ENCODE results near the gene DDX54. TPM values are rescaled to one million over a fixed set of nuclear protein-coding genes. Genes with fewer than 3 reads are reported as not detected.

DDX54 gene
- total and polyA plus RNA-seq, 4 donors: 17.9 to 75.3 (median 51.9) TPM

DNA sequence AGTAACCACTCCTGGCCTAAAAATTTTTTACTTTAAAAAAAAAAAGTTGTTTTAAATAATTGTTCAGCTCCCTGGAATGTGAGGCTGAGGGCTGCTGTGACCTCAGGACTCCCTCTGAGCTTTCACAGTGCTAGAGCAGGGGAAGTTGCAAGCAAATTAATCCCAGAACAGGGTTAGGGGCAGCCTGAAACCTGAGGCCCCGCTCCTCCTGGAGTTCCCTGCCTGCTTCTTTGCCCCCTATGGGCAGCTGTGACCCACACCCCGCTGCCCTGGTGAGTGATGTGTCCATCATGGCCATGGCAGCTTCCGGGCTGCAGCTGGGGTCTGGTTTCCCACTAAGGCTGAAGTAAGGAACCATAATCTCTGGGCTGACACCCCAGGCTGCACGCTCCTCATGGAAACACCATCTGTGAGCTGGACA lies 9.7 kb upstream of the DDX54 start:
- ATAC-seq (ENCODE audit: insufficient read depth, low FRiP score) (no peak), DNase-seq (no peak)
- Histone ChIP-seq H3K4me1 (ENCODE audit: control insufficient read depth in 5 of 5, insufficient read depth in 5 of 5, low read length in 5 of 5) (peaks cover 0 to 7% (median 0%) of the 10 kb centered on the region in 5 donors), H3K9ac (ENCODE audit: insufficient read depth in 1 of 2, low read length in 2 of 2) (no peak overlapping the region), H3K9me3 (ENCODE audit: control insufficient read depth in 4 of 4, insufficient read depth in 3 of 4, low read length in 3 of 4) (no peaks in the 10 kb centered on the region), H3K36me3 (ENCODE audit: control insufficient read depth in 4 of 4, insufficient read depth in 4 of 4, low read length in 4 of 4) (peaks cover 0 to 17% (median 7%) of the 10 kb centered on the region in 4 donors), H3K4me3 (no peak overlapping the region), H3K27ac (ENCODE audit: low read depth in 1 of 2, low read length in 1 of 2) (no peak overlapping the region), H3K27me3 (ENCODE audit: control insufficient read depth in 3 of 3, insufficient read depth in 3 of 3, low read length in 2 of 3) (no peaks in the 10 kb centered on the region)
- 87 to 88% methylated on average over 4 of the region's 4 CpGs for WGBS, 2 donors
- TF ChIP-seq, protein P1, sequence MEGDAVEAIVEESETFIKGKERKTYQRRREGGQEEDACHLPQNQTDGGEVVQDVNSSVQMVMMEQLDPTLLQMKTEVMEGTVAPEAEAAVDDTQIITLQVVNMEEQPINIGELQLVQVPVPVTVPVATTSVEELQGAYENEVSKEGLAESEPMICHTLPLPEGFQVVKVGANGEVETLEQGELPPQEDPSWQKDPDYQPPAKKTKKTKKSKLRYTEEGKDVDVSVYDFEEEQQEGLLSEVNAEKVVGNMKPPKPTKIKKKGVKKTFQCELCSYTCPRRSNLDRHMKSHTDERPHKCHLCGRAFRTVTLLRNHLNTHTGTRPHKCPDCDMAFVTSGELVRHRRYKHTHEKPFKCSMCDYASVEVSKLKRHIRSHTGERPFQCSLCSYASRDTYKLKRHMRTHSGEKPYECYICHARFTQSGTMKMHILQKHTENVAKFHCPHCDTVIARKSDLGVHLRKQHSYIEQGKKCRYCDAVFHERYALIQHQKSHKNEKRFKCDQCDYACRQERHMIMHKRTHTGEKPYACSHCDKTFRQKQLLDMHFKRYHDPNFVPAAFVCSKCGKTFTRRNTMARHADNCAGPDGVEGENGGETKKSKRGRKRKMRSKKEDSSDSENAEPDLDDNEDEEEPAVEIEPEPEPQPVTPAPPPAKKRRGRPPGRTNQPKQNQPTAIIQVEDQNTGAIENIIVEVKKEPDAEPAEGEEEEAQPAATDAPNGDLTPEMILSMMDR (IDR thresholded peaks at IDR 0.05; ENCODE audit: control extremely low read depth, extremely low read depth): no peak

DNA sequence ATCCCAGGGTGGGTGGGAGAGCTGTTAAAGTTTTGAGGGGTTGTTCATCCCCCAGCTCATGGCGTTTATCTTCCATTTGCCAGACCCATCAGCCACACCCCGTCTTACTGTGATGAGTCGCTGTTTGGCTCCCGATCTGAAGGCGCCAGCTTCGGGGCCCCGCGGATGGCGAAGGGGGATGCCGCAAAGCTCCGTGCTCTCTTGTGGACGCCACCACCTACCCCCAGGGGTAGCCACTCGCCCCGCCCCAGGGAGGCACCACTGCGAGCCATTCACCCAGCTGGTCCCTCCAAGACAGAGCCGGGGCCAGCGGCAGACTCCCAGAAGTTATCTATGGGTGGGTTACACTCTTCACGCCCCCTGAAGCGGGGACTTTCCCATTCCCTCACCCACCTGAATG lies 5.9 kb upstream of the DDX54 start:
- TF ChIP-seq, protein P1 (IDR thresholded peaks at IDR 0.05; ENCODE audit: control extremely low read depth, extremely low read depth): no peak
- 95 to 96% methylated on average over 19 of the region's 19 CpGs for WGBS, 2 donors
- Histone ChIP-seq H3K27ac (ENCODE audit: low read depth in 1 of 2, low read length in 1 of 2) (no peak overlapping the region), H3K9me3 (ENCODE audit: control insufficient read depth in 4 of 4, insufficient read depth in 3 of 4, low read length in 3 of 4) (no peaks in the 10 kb centered on the region), H3K4me1 (ENCODE audit: control insufficient read depth in 5 of 5, insufficient read depth in 5 of 5, low read length in 5 of 5) (peaks cover 0 to 14% (median 4%) of the 10 kb centered on the region in 5 donors), H3K27me3 (ENCODE audit: control insufficient read depth in 3 of 3, insufficient read depth in 3 of 3, low read length in 2 of 3) (no peaks in the 10 kb centered on the region), H3K36me3 (ENCODE audit: control insufficient read depth in 4 of 4, insufficient read depth in 4 of 4, low read length in 4 of 4) (peaks cover 0 to 17% (median 11%) of the 10 kb centered on the region in 4 donors), H3K4me3 (no peak overlapping the region), H3K9ac (ENCODE audit: insufficient read depth in 1 of 2, low read length in 2 of 2) (no peak overlapping the region)
- ATAC-seq (ENCODE audit: insufficient read depth, low FRiP score): no peak
- no peak for DNase-seq

DNA sequence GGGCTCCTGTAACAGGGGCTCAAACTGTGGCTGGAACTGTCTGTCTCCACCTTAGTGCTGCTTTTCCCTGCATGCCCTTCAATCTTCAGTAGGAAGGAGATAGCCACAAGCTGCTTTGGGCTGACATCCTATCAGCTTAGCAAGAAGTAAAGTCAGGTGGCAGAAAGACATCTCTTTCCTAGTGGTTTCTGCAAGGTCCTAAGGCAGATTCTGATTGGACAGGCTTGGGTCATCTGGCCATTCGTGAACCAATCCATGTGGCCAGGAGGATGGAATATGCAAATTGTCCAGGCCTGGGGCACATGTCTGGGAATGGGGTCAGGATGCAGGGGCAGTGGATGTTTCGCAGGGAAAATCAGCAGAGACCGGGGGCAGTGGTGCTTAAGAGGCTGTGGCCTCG lies 5.5 kb upstream of the DDX54 start:
- H3K36me3 ChIP-seq (ENCODE audit: control insufficient read depth in 4 of 4, insufficient read depth in 4 of 4, low read length in 4 of 4): peaks cover 0 to 17% (median 11%) of the 10 kb centered on the region in 4 donors
- H3K9me3 ChIP-seq (ENCODE audit: control insufficient read depth in 4 of 4, insufficient read depth in 3 of 4, low read length in 3 of 4): no peaks in the 10 kb centered on the region
- H3K4me3 ChIP-seq: no peak overlapping the region
- WGBS, 2 donors: 95 to 96% methylated on average over 4 of the region's 4 CpGs
- H3K9ac ChIP-seq (ENCODE audit: insufficient read depth in 1 of 2, low read length in 2 of 2): no peak overlapping the region
- H3K4me1 ChIP-seq (ENCODE audit: control insufficient read depth in 5 of 5, insufficient read depth in 5 of 5, low read length in 5 of 5): peaks cover 0 to 16% (median 6%) of the 10 kb centered on the region in 5 donors
- ATAC-seq (ENCODE audit: insufficient read depth, low FRiP score) (no peak), DNase-seq (no peak)
- no peak overlapping the region for H3K27ac ChIP-seq (ENCODE audit: low read depth in 1 of 2, low read length in 1 of 2)
- no peaks in the 10 kb centered on the region for H3K27me3 ChIP-seq (ENCODE audit: control insufficient read depth in 3 of 3, insufficient read depth in 3 of 3, low read length in 2 of 3)
- TF ChIP-seq, protein P1 (IDR thresholded peaks at IDR 0.05; ENCODE audit: control extremely low read depth, extremely low read depth): no peak

GRCh38 chr12:113189361-113189760 lies 4.1 kb upstream of the DDX54 start:
- Histone ChIP-seq H3K4me1 (ENCODE audit: control insufficient read depth in 5 of 5, insufficient read depth in 5 of 5, low read length in 5 of 5) (peaks cover 0 to 15% (median 6%) of the 10 kb centered on the region in 5 donors), H3K9ac (ENCODE audit: insufficient read depth in 1 of 2, low read length in 2 of 2) (no peak overlapping the region), H3K4me3 (no peak overlapping the region), H3K27ac (ENCODE audit: low read depth in 1 of 2, low read length in 1 of 2) (no peak overlapping the region), H3K27me3 (ENCODE audit: control insufficient read depth in 3 of 3, insufficient read depth in 3 of 3, low read length in 2 of 3) (no peaks in the 10 kb centered on the region), H3K9me3 (ENCODE audit: control insufficient read depth in 4 of 4, insufficient read depth in 3 of 4, low read length in 3 of 4) (no peaks in the 10 kb centered on the region), H3K36me3 (ENCODE audit: control insufficient read depth in 4 of 4, insufficient read depth in 4 of 4, low read length in 4 of 4) (peaks cover 0 to 17% (median 11%) of the 10 kb centered on the region in 4 donors)
- DNase-seq: no peak
- ATAC-seq (ENCODE audit: insufficient read depth, low FRiP score): no peak
- TF ChIP-seq, protein P1 (IDR thresholded peaks at IDR 0.05; ENCODE audit: control extremely low read depth, extremely low read depth): no peak
- 81 to 86% methylated on average over 2 of the region's 2 CpGs for WGBS, 2 donors

Data from lung (tissue), 12 donors.